ENCODE data around the gene ARHGAP10. TPM values are rescaled to one million over a fixed set of nuclear protein-coding genes. Genes with fewer than 3 reads are reported as not detected.

Gene ARHGAP10
- total and polyA plus RNA-seq, 3 experiments from 2014 or later = 8.6 to 14.0 (median 9.7) TPM

GRCh38 chr4:148069086-148069894 is 337.4 kb downstream of the ARHGAP10 start:
- Histone ChIP-seq H3K4me3 (ENCODE audit: low read length) (no peak overlapping the region), H3K36me3 (ENCODE audit: insufficient read depth, low read length) (no peaks in the 10 kb centered on the region), H3K9me3 (ENCODE audit: low read length) (peaks cover 7% of the 10 kb centered on the region), H3K27me3 (ENCODE audit: insufficient read depth, low read length, poor library complexity, severe bottlenecking) (no peaks in the 10 kb centered on the region), H3K27ac (ENCODE audit: low read depth, low read length) (no peak overlapping the region), H3K4me1 (ENCODE audit: insufficient read depth, low read length) (no peaks in the 10 kb centered on the region)
- H3K4me1 Mint-ChIP-seq = peaks cover 0 to 7% (median 5%) of the 10 kb centered on the region in 3 donors
- no peaks in the 10 kb centered on the region for H3K27me3 Mint-ChIP-seq
- ChIA-PET POLR2A (no interaction called here), CTCF (no interaction called here)
- H3K9me3 Mint-ChIP-seq = peaks cover 0 to 21% (median 12%) of the 10 kb centered on the region in 5 donors
- peak overlapping the region in 5 of 8 donors; percentile 38 to 81 (median 70) for H3K27ac Mint-ChIP-seq
- H3K36me3 Mint-ChIP-seq = peaks cover 13 to 51% (median 44%) of the 10 kb centered on the region in 3 donors
- DNase-seq = no peak
- no peak overlapping the region for H3K4me3 Mint-ChIP-seq

- Mint-ChIP-seq H3K9me3 (peaks cover 0 to 26% (median 17%) of the 10 kb centered on the region in 5 donors), H3K27ac (peak overlapping the region in 2 of 8 donors; percentile 9 to 70)
- CTCF ChIA-PET = no interaction called here
Observed at GRCh38 chr4:148069895-148070178, 337.9 kb downstream of the ARHGAP10 start.

GRCh38 chr4:148071009-148071408 is 339.1 kb downstream of the ARHGAP10 start:
- H3K4me1 Mint-ChIP-seq = peaks cover 0 to 7% (median 2%) of the 10 kb centered on the region in 3 donors
- H3K27me3 Mint-ChIP-seq = no peaks in the 10 kb centered on the region
- Histone ChIP-seq H3K36me3 (ENCODE audit: insufficient read depth, low read length) (no peaks in the 10 kb centered on the region), H3K9me3 (ENCODE audit: low read length) (peaks cover 17% of the 10 kb centered on the region), H3K27me3 (ENCODE audit: insufficient read depth, low read length, poor library complexity, severe bottlenecking) (no peaks in the 10 kb centered on the region), H3K4me3 (ENCODE audit: low read length) (no peak overlapping the region), H3K4me1 (ENCODE audit: insufficient read depth, low read length) (no peaks in the 10 kb centered on the region), H3K27ac (ENCODE audit: low read depth, low read length) (no peak overlapping the region)
- DNase-seq = no peak
- CTCF ChIA-PET = interaction anchor here (1.0 kb wide), 1 partner anchor 14 kb away, joined by 3 read pairs; no protein-coding TSS in a partner anchor
- no peak overlapping the region for H3K4me3 Mint-ChIP-seq
- peaks cover under 1 to 37% (median 29%) of the 10 kb centered on the region in 5 donors for H3K9me3 Mint-ChIP-seq
- POLR2A ChIA-PET = no interaction called here
- peaks cover 14 to 62% (median 46%) of the 10 kb centered on the region in 3 donors for H3K36me3 Mint-ChIP-seq
- peak overlapping the region in 1 of 8 donors; percentile 17 for H3K27ac Mint-ChIP-seq

More at GRCh38 chr4:148069895-148070178, 337.9 kb downstream of the ARHGAP10 start:
- H3K27me3 Mint-ChIP-seq = no peaks in the 10 kb centered on the region
- H3K4me1 Mint-ChIP-seq = peaks cover 0 to 7% (median 4%) of the 10 kb centered on the region in 3 donors
- H3K36me3 Mint-ChIP-seq = peaks cover 13 to 56% (median 45%) of the 10 kb centered on the region in 3 donors
- H3K4me1 ChIP-seq (ENCODE audit: insufficient read depth, low read length) = no peaks in the 10 kb centered on the region
- peaks cover 13% of the 10 kb centered on the region for H3K9me3 ChIP-seq (ENCODE audit: low read length)
- no peak for DNase-seq
- H3K4me3 Mint-ChIP-seq = no peak overlapping the region
- H3K4me3 ChIP-seq (ENCODE audit: low read length) = no peak overlapping the region
- POLR2A ChIA-PET = no interaction called here
- H3K27ac ChIP-seq (ENCODE audit: low read depth, low read length) = no peak overlapping the region
- no peaks in the 10 kb centered on the region for H3K27me3 ChIP-seq (ENCODE audit: insufficient read depth, low read length, poor library complexity, severe bottlenecking)
- H3K36me3 ChIP-seq (ENCODE audit: insufficient read depth, low read length) = no peaks in the 10 kb centered on the region

GRCh38 chr4:148072789-148073188 is 340.9 kb downstream of the ARHGAP10 start:
- Histone ChIP-seq H3K27ac (ENCODE audit: low read depth, low read length) (no peak overlapping the region), H3K4me1 (ENCODE audit: insufficient read depth, low read length) (no peaks in the 10 kb centered on the region), H3K27me3 (ENCODE audit: insufficient read depth, low read length, poor library complexity, severe bottlenecking) (no peaks in the 10 kb centered on the region), H3K4me3 (ENCODE audit: low read length) (no peak overlapping the region), H3K9me3 (ENCODE audit: low read length) (peaks cover 17% of the 10 kb centered on the region), H3K36me3 (ENCODE audit: insufficient read depth, low read length) (peaks cover 4% of the 10 kb centered on the region)
- Mint-ChIP-seq H3K9me3 (peaks cover 6 to 45% (median 35%) of the 10 kb centered on the region in 5 donors), H3K27ac (peak overlapping the region in 1 of 8 donors; percentile 90), H3K27me3 (no peaks in the 10 kb centered on the region), H3K4me3 (no peak overlapping the region), H3K4me1 (peaks cover 0 to 7% (median 2%) of the 10 kb centered on the region in 3 donors), H3K36me3 (peaks cover 18 to 76% (median 64%) of the 10 kb centered on the region in 3 donors)
- no peak for DNase-seq
- CTCF ChIA-PET = no interaction called here
- POLR2A ChIA-PET = no interaction called here

GRCh38 chr4:148073349-148073748 is 341.5 kb downstream of the ARHGAP10 start:
- Mint-ChIP-seq H3K27me3 (no peaks in the 10 kb centered on the region), H3K4me3 (no peak overlapping the region), H3K4me1 (peaks cover 0 to 7% (median 2%) of the 10 kb centered on the region in 3 donors), H3K9me3 (peaks cover 6 to 49% (median 35%) of the 10 kb centered on the region in 5 donors), H3K36me3 (peaks cover 22 to 81% (median 69%) of the 10 kb centered on the region in 3 donors), H3K27ac (peak overlapping the region in 2 of 8 donors; percentile 61 to 90)
- Histone ChIP-seq H3K4me3 (ENCODE audit: low read length) (no peak overlapping the region), H3K9me3 (ENCODE audit: low read length) (peaks cover 17% of the 10 kb centered on the region), H3K4me1 (ENCODE audit: insufficient read depth, low read length) (no peaks in the 10 kb centered on the region), H3K27ac (ENCODE audit: low read depth, low read length) (no peak overlapping the region), H3K36me3 (ENCODE audit: insufficient read depth, low read length) (peaks cover 4% of the 10 kb centered on the region), H3K27me3 (ENCODE audit: insufficient read depth, low read length, poor library complexity, severe bottlenecking) (no peaks in the 10 kb centered on the region)
- DNase-seq = no peak
- ChIA-PET POLR2A (no interaction called here), CTCF (no interaction called here)

GRCh38 chr4:148074462-148074861 is 342.6 kb downstream of the ARHGAP10 start:
- peaks cover 4% of the 10 kb centered on the region for H3K36me3 ChIP-seq (ENCODE audit: insufficient read depth, low read length)
- H3K9me3 ChIP-seq (ENCODE audit: low read length) = peaks cover 17% of the 10 kb centered on the region
- Mint-ChIP-seq H3K27me3 (no peaks in the 10 kb centered on the region), H3K4me3 (no peak overlapping the region), H3K9me3 (peaks cover 6 to 49% (median 35%) of the 10 kb centered on the region in 5 donors), H3K36me3 (peaks cover 22 to 85% (median 80%) of the 10 kb centered on the region in 3 donors), H3K4me1 (peaks cover 0 to 7% (median under 1%) of the 10 kb centered on the region in 3 donors), H3K27ac (peak overlapping the region in 1 of 8 donors; percentile 58)
- DNase-seq = no peak
- no peaks in the 10 kb centered on the region for H3K27me3 ChIP-seq (ENCODE audit: insufficient read depth, low read length, poor library complexity, severe bottlenecking)
- H3K4me3 ChIP-seq (ENCODE audit: low read length) = no peak overlapping the region
- ChIA-PET POLR2A (no interaction called here), CTCF (no interaction called here)
- no peaks in the 10 kb centered on the region for H3K4me1 ChIP-seq (ENCODE audit: insufficient read depth, low read length)
- H3K27ac ChIP-seq (ENCODE audit: low read depth, low read length) = no peak overlapping the region

- Histone ChIP-seq H3K9me3 (ENCODE audit: low read length) (peaks cover 17% of the 10 kb centered on the region), H3K4me1 (ENCODE audit: insufficient read depth, low read length) (no peaks in the 10 kb centered on the region), H3K4me3 (ENCODE audit: low read length) (no peak overlapping the region), H3K27ac (ENCODE audit: low read depth, low read length) (no peak overlapping the region), H3K27me3 (ENCODE audit: insufficient read depth, low read length, poor library complexity, severe bottlenecking) (no peaks in the 10 kb centered on the region), H3K36me3 (ENCODE audit: insufficient read depth, low read length) (peaks cover 4% of the 10 kb centered on the region)
- ChIA-PET CTCF (no interaction called here), POLR2A (no interaction called here)
- H3K27ac Mint-ChIP-seq = peak overlapping the region in 1 of 8 donors; percentile 96
- H3K4me1 Mint-ChIP-seq = peaks cover 0 to 4% (median 0%) of the 10 kb centered on the region in 3 donors
- H3K27me3 Mint-ChIP-seq = no peaks in the 10 kb centered on the region
- H3K4me3 Mint-ChIP-seq = no peak overlapping the region
- peaks cover 22 to 89% (median 82%) of the 10 kb centered on the region in 3 donors for H3K36me3 Mint-ChIP-seq
- peaks cover 6 to 49% (median 35%) of the 10 kb centered on the region in 5 donors for H3K9me3 Mint-ChIP-seq
- no peak for DNase-seq
Observed at GRCh38 chr4:148075438-148075837, 343.6 kb downstream of the ARHGAP10 start.

GRCh38 chr4:148076964-148077363 is 345.1 kb downstream of the ARHGAP10 start:
- DNase-seq = no peak
- no peaks in the 10 kb centered on the region for H3K27me3 ChIP-seq (ENCODE audit: insufficient read depth, low read length, poor library complexity, severe bottlenecking)
- POLR2A ChIA-PET = no interaction called here
- peaks cover 6 to 47% (median 35%) of the 10 kb centered on the region in 5 donors for H3K9me3 Mint-ChIP-seq
- H3K4me3 ChIP-seq (ENCODE audit: low read length) = no peak overlapping the region
- H3K36me3 Mint-ChIP-seq = peaks cover 24 to 95% (median 82%) of the 10 kb centered on the region in 3 donors
- peak overlapping the region in 1 of 8 donors; percentile 77 for H3K27ac Mint-ChIP-seq
- H3K4me3 Mint-ChIP-seq = no peak overlapping the region
- H3K27me3 Mint-ChIP-seq = no peaks in the 10 kb centered on the region
- H3K4me1 ChIP-seq (ENCODE audit: insufficient read depth, low read length) = no peaks in the 10 kb centered on the region
- peaks cover 4% of the 10 kb centered on the region for H3K36me3 ChIP-seq (ENCODE audit: insufficient read depth, low read length)
- peaks cover 17% of the 10 kb centered on the region for H3K9me3 ChIP-seq (ENCODE audit: low read length)
- H3K27ac ChIP-seq (ENCODE audit: low read depth, low read length) = no peak overlapping the region
- H3K4me1 Mint-ChIP-seq = no peaks in the 10 kb centered on the region
- CTCF ChIA-PET = interaction anchor here (1.3 kb wide), 1 partner anchor 21 kb away, joined by 3 read pairs; no protein-coding TSS in a partner anchor
